GM19099 (cell line): ENCODE results near the gene M1AP.

Experiments
- POLR2A ChIP-seq: IDR thresholded peaks from 3 replicates; pipeline ENCODE4 v1.6.1; 2011; ENCODE audit warnings: low read depth; ENCODE audit not compliant: insufficient read length; ENCODE audit errors: extremely low read depth

Gene M1AP

GRCh38 chr2:74619651-74620297 is 28.4 kb downstream of the M1AP start:
- TF ChIP-seq POLR2A: no peak

- TF ChIP-seq POLR2A: no peak
Measured at GRCh38 chr2:74618410-74619083, 29.6 kb downstream of the M1AP start.

DNA sequence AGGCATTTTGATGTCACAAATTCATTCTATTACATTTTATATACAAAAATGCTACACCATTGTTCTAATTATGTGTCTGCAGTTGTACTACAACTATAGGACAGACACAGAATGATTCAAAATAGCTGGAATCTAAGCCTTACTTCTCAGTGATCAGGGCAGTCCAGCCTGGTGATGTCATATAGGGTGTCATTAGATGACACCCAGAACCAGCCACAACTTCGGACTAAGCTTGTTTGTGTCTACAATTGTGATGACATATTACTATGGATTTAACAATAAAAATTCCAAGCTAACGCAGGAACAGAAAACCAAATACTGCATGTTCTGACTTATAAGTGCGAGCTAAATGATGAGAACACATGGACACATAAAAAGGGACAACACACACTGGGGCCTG is 31.0 kb downstream of the M1AP start:
- TF ChIP-seq POLR2A: no peak

DNA sequence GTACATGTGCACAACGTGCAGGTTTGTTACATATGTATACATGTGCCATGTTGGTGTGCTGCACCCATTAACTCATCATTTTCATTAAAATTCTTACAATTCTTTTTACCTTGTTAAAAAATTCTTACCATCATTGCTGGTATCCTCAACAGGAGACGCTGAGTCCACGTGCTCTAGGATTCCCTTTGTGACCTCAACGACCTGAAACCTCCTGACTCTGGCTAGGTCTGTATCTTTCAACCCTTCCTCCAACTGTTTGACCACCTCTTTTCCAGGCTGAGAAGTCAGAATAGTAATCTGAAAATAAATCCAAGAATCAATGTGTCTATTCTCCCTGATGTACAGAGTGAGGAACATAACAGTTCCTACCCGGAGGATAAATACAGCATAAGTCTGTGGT is 41.2 kb downstream of the M1AP start:
- TF ChIP-seq POLR2A: no peak

DNA sequence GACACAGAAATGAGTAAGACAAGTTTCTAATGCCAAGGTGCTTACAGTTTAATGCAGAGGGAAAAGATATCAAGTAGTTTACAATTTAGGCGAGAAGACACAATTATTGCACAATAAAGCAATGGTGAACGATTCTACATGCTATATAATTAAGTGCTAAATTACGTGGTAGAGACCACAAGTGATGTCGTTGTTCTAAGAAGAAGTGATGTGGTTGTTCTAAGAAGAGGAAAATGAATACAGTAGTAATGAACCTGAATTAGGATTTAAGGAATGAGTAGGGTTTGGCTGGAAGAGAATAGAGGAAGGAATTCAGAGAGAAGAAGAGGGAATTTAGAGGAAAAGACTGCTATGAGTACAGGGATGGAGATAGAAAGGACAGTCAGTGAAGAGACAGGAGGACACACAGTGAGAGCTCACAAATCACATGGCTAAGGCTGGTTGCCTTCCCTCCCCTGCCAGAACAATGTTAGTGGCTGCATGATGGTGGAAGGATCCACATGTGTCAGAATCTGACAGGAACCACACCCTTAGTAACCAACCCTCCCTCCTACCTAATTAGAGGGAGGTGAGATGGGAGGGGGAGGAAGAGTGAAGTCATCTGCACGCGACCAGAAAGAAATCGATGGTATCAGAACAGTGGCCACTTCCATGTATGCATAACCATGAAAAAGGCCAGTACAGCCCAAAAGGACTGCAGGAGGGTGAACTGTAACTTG is 44.7 kb downstream of the M1AP start:
- TF ChIP-seq POLR2A: no peak

- no peak for TF ChIP-seq POLR2A
Measured at GRCh38 chr2:74602586-74603281, 45.4 kb downstream of the M1AP start.

DNA sequence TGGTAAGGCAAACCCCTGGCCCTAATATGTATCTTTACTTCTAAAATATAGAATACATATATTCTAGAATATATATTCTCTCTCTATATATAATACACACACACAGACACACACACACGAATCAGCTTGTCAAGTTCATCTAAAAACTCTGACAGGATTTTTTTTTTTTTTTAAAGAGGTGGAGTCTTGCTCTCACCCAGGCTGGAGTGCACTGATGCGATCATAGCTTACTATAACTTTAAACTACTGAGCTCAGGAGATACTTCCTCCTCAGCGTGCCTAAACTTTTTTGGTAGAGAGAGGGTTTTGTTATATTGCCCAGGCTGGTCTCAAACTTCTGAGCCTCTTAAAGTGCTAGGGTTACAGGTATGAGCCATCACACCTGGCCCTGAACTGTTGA is 48.5 kb downstream of the M1AP start:
- TF ChIP-seq POLR2A: no peak

- no peak for TF ChIP-seq POLR2A
Measured at GRCh38 chr2:74597410-74597809, 50.7 kb downstream of the M1AP start.

DNA sequence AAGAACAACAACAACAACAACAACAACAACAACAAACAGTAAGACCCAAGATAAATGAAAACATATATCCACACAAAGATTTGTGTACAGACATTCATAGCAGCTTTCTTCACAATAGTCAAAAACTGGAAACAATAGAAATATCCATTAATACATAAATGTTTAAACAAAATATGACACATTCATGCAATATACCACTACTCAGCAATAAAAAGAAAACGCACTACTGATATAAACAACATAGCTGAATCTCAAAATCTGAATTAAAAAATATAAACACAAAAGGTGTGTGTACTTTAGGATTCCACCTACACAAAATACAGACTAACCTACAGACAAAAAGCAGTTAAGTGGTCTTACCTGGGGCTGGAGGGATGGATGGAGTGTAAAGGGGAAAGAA is 51.5 kb downstream of the M1AP start:
- no peak for TF ChIP-seq POLR2A

- TF ChIP-seq POLR2A: no peak
Measured at GRCh38 chr2:74593826-74594772, 54.0 kb downstream of the M1AP start.

DNA sequence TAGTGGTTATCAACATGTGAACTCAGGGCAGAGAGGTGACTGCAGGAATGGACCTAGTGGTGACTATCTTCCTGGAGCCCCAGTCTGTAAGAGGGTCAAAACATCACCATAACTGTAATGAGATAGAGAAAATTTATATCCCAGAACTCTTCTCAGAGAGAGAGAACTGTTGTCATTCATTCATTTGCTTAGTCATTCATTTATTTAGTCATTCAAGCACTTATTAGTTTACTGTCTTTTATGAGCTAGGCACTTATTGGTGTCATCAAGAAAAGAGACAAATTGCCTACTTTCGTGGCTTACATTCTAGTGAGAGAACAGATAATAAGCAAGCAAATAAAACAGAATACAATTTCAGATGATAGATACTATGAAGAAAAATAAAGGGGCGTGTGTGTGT is 59.5 kb downstream of the M1AP start:
- no peak for TF ChIP-seq POLR2A

GRCh38 chr2:74587664-74588277 is 60.4 kb downstream of the M1AP start:
- TF ChIP-seq POLR2A: no peak

- TF ChIP-seq POLR2A: no peak
Measured at GRCh38 chr2:74585406-74586185, 62.5 kb downstream of the M1AP start.
